Measurements from ENCODE around the gene C17orf58. TPM values are rescaled to one million over a fixed set of nuclear protein-coding genes. Genes with fewer than 3 reads are reported as not detected.

Gene C17orf58
- total RNA-seq, 1 donor from 2014 or later = 8.5 TPM

- no peak for TF ChIP-seq EZH2 (IDR thresholded peaks at IDR 0.05; ENCODE audit: insufficient read depth, low read length)
- TF ChIP-seq CTCF (IDR thresholded peaks at IDR 0.05; ENCODE audit: insufficient read depth, low read depth, low read length) = no peak
- H3K4me1 ChIP-seq (ENCODE audit: insufficient read depth, low read length) = peaks cover 7% of the 10 kb centered on the region
- no peaks in the 10 kb centered on the region for H3K36me3 Mint-ChIP-seq (ENCODE audit: low read depth, unreplicated experiment)
- H3K27ac Mint-ChIP-seq (ENCODE audit: unreplicated experiment) = no peak overlapping the region
- no peak overlapping the region for H3K4me3 ChIP-seq (ENCODE audit: insufficient read depth, low read depth, low read length)
- no peak overlapping the region for H3K4me3 Mint-ChIP-seq (ENCODE audit: unreplicated experiment)
- no peak overlapping the region for H3K9ac ChIP-seq (ENCODE audit: low read length)
- H3K27ac ChIP-seq (ENCODE audit: low read depth, low read length) = no peak overlapping the region
- H4K20me1 ChIP-seq (ENCODE audit: insufficient read depth, low read length) = no peaks in the 10 kb centered on the region
- no peaks in the 10 kb centered on the region for H3K4me1 Mint-ChIP-seq (ENCODE audit: low read depth, unreplicated experiment)
- H3K27me3 ChIP-seq (ENCODE audit: insufficient read depth, low read length) = no peaks in the 10 kb centered on the region
- H3K36me3 ChIP-seq (ENCODE audit: insufficient read depth, low read length) = no peaks in the 10 kb centered on the region
- peaks cover 10% of the 10 kb centered on the region for H3K27me3 Mint-ChIP-seq (ENCODE audit: low read depth, unreplicated experiment)
- no peak for DNase-seq (ENCODE audit: low read depth)
- no peaks in the 10 kb centered on the region for H3K9me3 ChIP-seq (ENCODE audit: insufficient read depth, low read depth, low read length)
- no peak overlapping the region for H2AFZ ChIP-seq (ENCODE audit: low read depth, low read length)
- H3K79me2 ChIP-seq (ENCODE audit: insufficient read depth, low read length) = no peaks in the 10 kb centered on the region
- H3K4me2 ChIP-seq (ENCODE audit: low read length) = no peak overlapping the region
- no peak for FAIRE-seq
- no peaks in the 10 kb centered on the region for H3K9me3 Mint-ChIP-seq (ENCODE audit: unreplicated experiment)
Measured at GRCh38 chr17:68016838-68017237, 20.6 kb upstream of the C17orf58 start.

GRCh38 chr17:68015081-68015723 lies 18.9 kb upstream of the C17orf58 start:
- H3K4me2 ChIP-seq (ENCODE audit: low read length) = no peak overlapping the region
- no peak overlapping the region for H3K4me3 Mint-ChIP-seq (ENCODE audit: unreplicated experiment)
- peaks cover 11% of the 10 kb centered on the region for H3K27me3 Mint-ChIP-seq (ENCODE audit: low read depth, unreplicated experiment)
- no peak overlapping the region for H2AFZ ChIP-seq (ENCODE audit: low read depth, low read length)
- no peaks in the 10 kb centered on the region for H3K27me3 ChIP-seq (ENCODE audit: insufficient read depth, low read length)
- H3K36me3 Mint-ChIP-seq (ENCODE audit: low read depth, unreplicated experiment) = no peaks in the 10 kb centered on the region
- H3K27ac ChIP-seq (ENCODE audit: low read depth, low read length) = no peak overlapping the region
- no peaks in the 10 kb centered on the region for H3K4me1 Mint-ChIP-seq (ENCODE audit: low read depth, unreplicated experiment)
- H3K4me3 ChIP-seq (ENCODE audit: insufficient read depth, low read depth, low read length) = no peak overlapping the region
- DNase-seq (ENCODE audit: low read depth) (no peak), FAIRE-seq (no peak)
- no peaks in the 10 kb centered on the region for H3K79me2 ChIP-seq (ENCODE audit: insufficient read depth, low read length)
- no peaks in the 10 kb centered on the region for H3K36me3 ChIP-seq (ENCODE audit: insufficient read depth, low read length)
- H3K9ac ChIP-seq (ENCODE audit: low read length) = no peak overlapping the region
- peaks cover 2% of the 10 kb centered on the region for H3K4me1 ChIP-seq (ENCODE audit: insufficient read depth, low read length)
- TF ChIP-seq CTCF (IDR thresholded peaks at IDR 0.05; ENCODE audit: insufficient read depth, low read depth, low read length) (no peak), EZH2 (IDR thresholded peaks at IDR 0.05; ENCODE audit: insufficient read depth, low read length) (no peak)
- H4K20me1 ChIP-seq (ENCODE audit: insufficient read depth, low read length) = no peaks in the 10 kb centered on the region
- no peak overlapping the region for H3K27ac Mint-ChIP-seq (ENCODE audit: unreplicated experiment)
- H3K9me3 Mint-ChIP-seq (ENCODE audit: unreplicated experiment) = no peaks in the 10 kb centered on the region
- no peaks in the 10 kb centered on the region for H3K9me3 ChIP-seq (ENCODE audit: insufficient read depth, low read depth, low read length)

- H3K27ac ChIP-seq (ENCODE audit: low read depth, low read length) = no peak overlapping the region
- TF ChIP-seq EZH2 (IDR thresholded peaks at IDR 0.05; ENCODE audit: insufficient read depth, low read length) (no peak), CTCF (IDR thresholded peaks at IDR 0.05; ENCODE audit: insufficient read depth, low read depth, low read length) (no peak)
- no peak overlapping the region for H2AFZ ChIP-seq (ENCODE audit: low read depth, low read length)
- DNase-seq (ENCODE audit: low read depth) = no peak
- FAIRE-seq = no peak
- no peaks in the 10 kb centered on the region for H3K4me1 Mint-ChIP-seq (ENCODE audit: low read depth, unreplicated experiment)
- H3K4me3 ChIP-seq (ENCODE audit: insufficient read depth, low read depth, low read length) = no peak overlapping the region
- no peaks in the 10 kb centered on the region for H3K4me1 ChIP-seq (ENCODE audit: insufficient read depth, low read length)
- H3K4me2 ChIP-seq (ENCODE audit: low read length) = no peak overlapping the region
- H3K4me3 Mint-ChIP-seq (ENCODE audit: unreplicated experiment) = no peak overlapping the region
- no peaks in the 10 kb centered on the region for H3K9me3 ChIP-seq (ENCODE audit: insufficient read depth, low read depth, low read length)
- no peak overlapping the region for H3K9ac ChIP-seq (ENCODE audit: low read length)
- no peaks in the 10 kb centered on the region for H3K79me2 ChIP-seq (ENCODE audit: insufficient read depth, low read length)
- H3K27me3 ChIP-seq (ENCODE audit: insufficient read depth, low read length) = no peaks in the 10 kb centered on the region
- no peaks in the 10 kb centered on the region for H3K36me3 Mint-ChIP-seq (ENCODE audit: low read depth, unreplicated experiment)
- H4K20me1 ChIP-seq (ENCODE audit: insufficient read depth, low read length) = no peaks in the 10 kb centered on the region
- H3K27ac Mint-ChIP-seq (ENCODE audit: unreplicated experiment) = no peak overlapping the region
- H3K36me3 ChIP-seq (ENCODE audit: insufficient read depth, low read length) = no peaks in the 10 kb centered on the region
- H3K27me3 Mint-ChIP-seq (ENCODE audit: low read depth, unreplicated experiment) = peaks cover 15% of the 10 kb centered on the region
- H3K9me3 Mint-ChIP-seq (ENCODE audit: unreplicated experiment) = no peaks in the 10 kb centered on the region
Measured at GRCh38 chr17:68013385-68013784, 17.1 kb upstream of the C17orf58 start.
